HepG2 (cell line): ENCODE results near the gene PSME3IP1. TPM values are rescaled to one million over a fixed set of nuclear protein-coding genes. Genes with fewer than 3 reads are reported as not detected.

Experiments
- ADNP ChIP-seq: sonication (generic); formaldehyde crosslinking; IDR thresholded peaks from 2 replicates; pipeline ENCODE4 v1.4.0; 2020; ENCODE audit warnings: missing genetic modification reagents
- CCDC6 ChIP-seq: sonication (generic); formaldehyde crosslinking; IDR thresholded peaks from 2 replicates; pipeline ENCODE4 v1.8.1; 2022; ENCODE audit warnings: mild to moderate bottlenecking, missing genetic modification reagents, moderate library complexity
- YY1 ChIP-seq: IDR thresholded peaks from 2 replicates; pipeline ENCODE4 v1.6.1; 2011; ENCODE audit warnings: low read length, low read depth, moderate library complexity, mild to moderate bottlenecking; ENCODE audit not compliant: insufficient read depth, insufficient replicate concordance
- ZMYM3 ChIP-seq: sonication (generic); formaldehyde crosslinking; IDR thresholded peaks from 2 replicates; pipeline ENCODE4 v1.5.1; 2020; ENCODE audit warnings: mild to moderate bottlenecking, missing genetic modification reagents
- ZNF709 ChIP-seq: sonication (generic); formaldehyde crosslinking; IDR thresholded peaks from 2 replicates; pipeline ENCODE4 v1.5.0; 2020; ENCODE audit warnings: mild to moderate bottlenecking, missing genetic modification reagents
- ZNF775 ChIP-seq: sonication (generic); formaldehyde crosslinking; IDR thresholded peaks from 2 replicates; pipeline ENCODE4 v1.4.0; 2020; ENCODE audit warnings: missing genetic modification reagents, mild to moderate bottlenecking, moderate library complexity, borderline replicate concordance
- ZNF878 ChIP-seq: sonication (generic); formaldehyde crosslinking; IDR thresholded peaks from 2 replicates; pipeline ENCODE4 v1.8.1; 2023; ENCODE audit warnings: mild to moderate bottlenecking, missing genetic modification reagents, moderate library complexity
- polyA plus RNA-seq, 8 experiments: library from polyadenylated mRNA; depleted of rRNA in 3 of 8; stranded (reverse) in 7 of 8; unstranded in 1 of 8; fragments of >200 nt; fragmentation: Illumina TruSeq in 4 of 8; extraction: Trizol in 4 of 8; gene quantifications; 2 replicates each; pipeline versions ENCODE4 v1.2.1 to v1.2.3, GENCODE V29; 2011 to 2016; ENCODE audit warnings: low read depth in 4 of 8, missing spikeins in 1 of 8, mixed read lengths in 1 of 8; ENCODE audit not compliant: insufficient read depth in 1 of 8
- total RNA-seq, 5 experiments: library from RNA; depleted of rRNA; stranded (reverse); fragments of >200 nt; fragmentation: Illumina TruSeq; extraction: Trizol; gene quantifications; 2 replicates each; pipeline ENCODE4 v1.2.3, GENCODE V29; 2016; ENCODE audit warnings: low read depth in 1 of 5
- TF ChIP-seq, protein P1 (sequence below): sonication (generic); formaldehyde crosslinking; IDR thresholded peaks from 2 replicates; pipeline ENCODE4 v1.4.0; 2020; ENCODE audit warnings: missing genetic modification reagents
- TF ChIP-seq, protein P2 (sequence below): sonication (generic); formaldehyde crosslinking; conservative IDR thresholded peaks from 2 replicates; pipeline ENCODE4 v1.4.0; 2020; ENCODE audit warnings: mild to moderate bottlenecking, missing genetic modification reagents, moderate library complexity
- TF ChIP-seq, protein P3 (sequence below): sonication (generic); formaldehyde crosslinking; IDR thresholded peaks from 2 replicates; pipeline ENCODE4 v1.4.0; 2020; ENCODE audit warnings: missing genetic modification reagents
- TF ChIP-seq, protein P4 (sequence below): sonication (generic); formaldehyde crosslinking; IDR thresholded peaks from 2 replicates; pipeline ENCODE4 v1.5.1; 2020; ENCODE audit warnings: mild to moderate bottlenecking, missing genetic modification reagents, moderate library complexity

The PSME3IP1 gene
- total and polyA plus RNA-seq, 2 of the 13 experiments (the other 11 are each of a cell fraction or from before 2014, with no cell fraction given), result 90.8 to 99.8 TPM

DNA sequence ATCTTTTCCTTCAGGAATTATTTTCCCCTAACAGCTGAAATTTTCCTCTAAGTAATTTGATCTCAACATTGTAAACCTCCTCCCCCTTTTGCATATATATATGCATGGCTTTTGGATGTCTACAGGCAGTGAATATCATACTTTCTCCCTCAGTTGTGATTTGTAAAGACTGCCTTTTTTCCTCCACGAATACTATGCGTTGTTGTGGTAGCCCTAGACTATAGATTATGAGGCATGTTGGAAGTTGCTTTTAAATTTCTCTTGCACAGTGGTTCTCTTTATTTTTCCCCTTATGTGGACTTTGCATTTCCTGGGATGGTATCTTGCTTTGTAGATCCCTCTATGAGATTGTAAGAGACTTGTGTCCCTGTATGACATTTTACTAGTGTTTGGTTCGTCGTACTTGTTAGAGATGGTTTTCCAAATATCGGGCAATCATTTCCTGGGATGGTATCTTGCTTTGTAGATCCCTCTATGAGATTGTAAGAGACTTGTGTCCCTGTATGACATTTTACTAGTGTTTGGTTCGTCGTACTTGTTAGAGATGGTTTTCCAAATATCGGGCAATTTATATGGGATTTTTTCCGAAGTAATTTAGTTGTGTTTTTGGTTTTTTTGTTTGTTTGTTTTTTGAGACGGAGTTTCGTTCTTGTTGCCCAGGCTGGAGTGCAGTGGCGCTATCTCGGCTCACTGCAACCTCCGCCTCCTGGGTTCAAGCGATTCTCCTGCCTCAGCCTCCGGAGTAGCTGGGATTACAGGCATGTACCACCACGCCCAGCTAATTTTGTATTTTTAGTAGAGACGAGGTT lies 2.3 kb upstream of the PSME3IP1 start (continued):
- TF ChIP-seq ADNP (CRISPR knock-in tag), result peak; percentile 68; the same call in 1 of the 2 replicates
- TF ChIP-seq ZNF878 (CRISPR knock-in tag), result peak; percentile 20; the same call in 1 of the 2 replicates
- peak; percentile 16; the same call in 1 of the 2 replicates for TF ChIP-seq CCDC6
- TF ChIP-seq, protein P1, sequence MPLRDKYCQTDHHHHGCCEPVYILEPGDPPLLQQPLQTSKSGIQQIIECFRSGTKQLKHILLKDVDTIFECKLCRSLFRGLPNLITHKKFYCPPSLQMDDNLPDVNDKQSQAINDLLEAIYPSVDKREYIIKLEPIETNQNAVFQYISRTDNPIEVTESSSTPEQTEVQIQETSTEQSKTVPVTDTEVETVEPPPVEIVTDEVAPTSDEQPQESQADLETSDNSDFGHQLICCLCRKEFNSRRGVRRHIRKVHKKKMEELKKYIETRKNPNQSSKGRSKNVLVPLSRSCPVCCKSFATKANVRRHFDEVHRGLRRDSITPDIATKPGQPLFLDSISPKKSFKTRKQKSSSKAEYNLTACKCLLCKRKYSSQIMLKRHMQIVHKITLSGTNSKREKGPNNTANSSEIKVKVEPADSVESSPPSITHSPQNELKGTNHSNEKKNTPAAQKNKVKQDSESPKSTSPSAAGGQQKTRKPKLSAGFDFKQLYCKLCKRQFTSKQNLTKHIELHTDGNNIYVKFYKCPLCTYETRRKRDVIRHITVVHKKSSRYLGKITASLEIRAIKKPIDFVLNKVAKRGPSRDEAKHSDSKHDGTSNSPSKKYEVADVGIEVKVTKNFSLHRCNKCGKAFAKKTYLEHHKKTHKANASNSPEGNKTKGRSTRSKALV (CRISPR knock-in tag), result 0 out of 2 replicates have a peak, but pooled peaks have one; percentile 65
- TF ChIP-seq, protein P2, sequence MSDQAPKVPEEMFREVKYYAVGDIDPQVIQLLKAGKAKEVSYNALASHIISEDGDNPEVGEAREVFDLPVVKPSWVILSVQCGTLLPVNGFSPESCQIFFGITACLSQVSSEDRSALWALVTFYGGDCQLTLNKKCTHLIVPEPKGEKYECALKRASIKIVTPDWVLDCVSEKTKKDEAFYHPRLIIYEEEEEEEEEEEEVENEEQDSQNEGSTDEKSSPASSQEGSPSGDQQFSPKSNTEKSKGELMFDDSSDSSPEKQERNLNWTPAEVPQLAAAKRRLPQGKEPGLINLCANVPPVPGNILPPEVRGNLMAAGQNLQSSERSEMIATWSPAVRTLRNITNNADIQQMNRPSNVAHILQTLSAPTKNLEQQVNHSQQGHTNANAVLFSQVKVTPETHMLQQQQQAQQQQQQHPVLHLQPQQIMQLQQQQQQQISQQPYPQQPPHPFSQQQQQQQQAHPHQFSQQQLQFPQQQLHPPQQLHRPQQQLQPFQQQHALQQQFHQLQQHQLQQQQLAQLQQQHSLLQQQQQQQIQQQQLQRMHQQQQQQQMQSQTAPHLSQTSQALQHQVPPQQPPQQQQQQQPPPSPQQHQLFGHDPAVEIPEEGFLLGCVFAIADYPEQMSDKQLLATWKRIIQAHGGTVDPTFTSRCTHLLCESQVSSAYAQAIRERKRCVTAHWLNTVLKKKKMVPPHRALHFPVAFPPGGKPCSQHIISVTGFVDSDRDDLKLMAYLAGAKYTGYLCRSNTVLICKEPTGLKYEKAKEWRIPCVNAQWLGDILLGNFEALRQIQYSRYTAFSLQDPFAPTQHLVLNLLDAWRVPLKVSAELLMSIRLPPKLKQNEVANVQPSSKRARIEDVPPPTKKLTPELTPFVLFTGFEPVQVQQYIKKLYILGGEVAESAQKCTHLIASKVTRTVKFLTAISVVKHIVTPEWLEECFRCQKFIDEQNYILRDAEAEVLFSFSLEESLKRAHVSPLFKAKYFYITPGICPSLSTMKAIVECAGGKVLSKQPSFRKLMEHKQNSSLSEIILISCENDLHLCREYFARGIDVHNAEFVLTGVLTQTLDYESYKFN (CRISPR knock-in tag), result peak; percentile 45
- peak; percentile 54; the same call in 1 of the 2 replicates for TF ChIP-seq ZNF709 (CRISPR knock-in tag)
- TF ChIP-seq ZMYM3, result peak; percentile 54; the same call in 1 of the 2 replicates
- TF ChIP-seq YY1, result peak; percentile 40
- 0 out of 2 replicates have a peak, but pooled peaks have one; percentile 24 for TF ChIP-seq ZNF775 (CRISPR knock-in tag)
- TF ChIP-seq, protein P3, sequence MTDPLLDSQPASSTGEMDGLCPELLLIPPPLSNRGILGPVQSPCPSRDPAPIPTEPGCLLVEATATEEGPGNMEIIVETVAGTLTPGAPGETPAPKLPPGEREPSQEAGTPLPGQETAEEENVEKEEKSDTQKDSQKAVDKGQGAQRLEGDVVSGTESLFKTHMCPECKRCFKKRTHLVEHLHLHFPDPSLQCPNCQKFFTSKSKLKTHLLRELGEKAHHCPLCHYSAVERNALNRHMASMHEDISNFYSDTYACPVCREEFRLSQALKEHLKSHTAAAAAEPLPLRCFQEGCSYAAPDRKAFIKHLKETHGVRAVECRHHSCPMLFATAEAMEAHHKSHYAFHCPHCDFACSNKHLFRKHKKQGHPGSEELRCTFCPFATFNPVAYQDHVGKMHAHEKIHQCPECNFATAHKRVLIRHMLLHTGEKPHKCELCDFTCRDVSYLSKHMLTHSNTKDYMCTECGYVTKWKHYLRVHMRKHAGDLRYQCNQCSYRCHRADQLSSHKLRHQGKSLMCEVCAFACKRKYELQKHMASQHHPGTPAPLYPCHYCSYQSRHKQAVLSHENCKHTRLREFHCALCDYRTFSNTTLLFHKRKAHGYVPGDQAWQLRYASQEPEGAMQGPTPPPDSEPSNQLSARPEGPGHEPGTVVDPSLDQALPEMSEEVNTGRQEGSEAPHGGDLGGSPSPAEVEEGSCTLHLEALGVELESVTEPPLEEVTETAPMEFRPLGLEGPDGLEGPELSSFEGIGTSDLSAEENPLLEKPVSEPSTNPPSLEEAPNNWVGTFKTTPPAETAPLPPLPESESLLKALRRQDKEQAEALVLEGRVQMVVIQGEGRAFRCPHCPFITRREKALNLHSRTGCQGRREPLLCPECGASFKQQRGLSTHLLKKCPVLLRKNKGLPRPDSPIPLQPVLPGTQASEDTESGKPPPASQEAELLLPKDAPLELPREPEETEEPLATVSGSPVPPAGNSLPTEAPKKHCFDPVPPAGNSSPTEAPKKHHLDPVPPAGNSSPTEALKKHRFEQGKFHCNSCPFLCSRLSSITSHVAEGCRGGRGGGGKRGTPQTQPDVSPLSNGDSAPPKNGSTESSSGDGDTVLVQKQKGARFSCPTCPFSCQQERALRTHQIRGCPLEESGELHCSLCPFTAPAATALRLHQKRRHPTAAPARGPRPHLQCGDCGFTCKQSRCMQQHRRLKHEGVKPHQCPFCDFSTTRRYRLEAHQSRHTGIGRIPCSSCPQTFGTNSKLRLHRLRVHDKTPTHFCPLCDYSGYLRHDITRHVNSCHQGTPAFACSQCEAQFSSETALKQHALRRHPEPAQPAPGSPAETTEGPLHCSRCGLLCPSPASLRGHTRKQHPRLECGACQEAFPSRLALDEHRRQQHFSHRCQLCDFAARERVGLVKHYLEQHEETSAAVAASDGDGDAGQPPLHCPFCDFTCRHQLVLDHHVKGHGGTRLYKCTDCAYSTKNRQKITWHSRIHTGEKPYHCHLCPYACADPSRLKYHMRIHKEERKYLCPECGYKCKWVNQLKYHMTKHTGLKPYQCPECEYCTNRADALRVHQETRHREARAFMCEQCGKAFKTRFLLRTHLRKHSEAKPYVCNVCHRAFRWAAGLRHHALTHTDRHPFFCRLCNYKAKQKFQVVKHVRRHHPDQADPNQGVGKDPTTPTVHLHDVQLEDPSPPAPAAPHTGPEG, result 0 out of 2 replicates have a peak, but pooled peaks have one; percentile 14
- TF ChIP-seq, protein P4, sequence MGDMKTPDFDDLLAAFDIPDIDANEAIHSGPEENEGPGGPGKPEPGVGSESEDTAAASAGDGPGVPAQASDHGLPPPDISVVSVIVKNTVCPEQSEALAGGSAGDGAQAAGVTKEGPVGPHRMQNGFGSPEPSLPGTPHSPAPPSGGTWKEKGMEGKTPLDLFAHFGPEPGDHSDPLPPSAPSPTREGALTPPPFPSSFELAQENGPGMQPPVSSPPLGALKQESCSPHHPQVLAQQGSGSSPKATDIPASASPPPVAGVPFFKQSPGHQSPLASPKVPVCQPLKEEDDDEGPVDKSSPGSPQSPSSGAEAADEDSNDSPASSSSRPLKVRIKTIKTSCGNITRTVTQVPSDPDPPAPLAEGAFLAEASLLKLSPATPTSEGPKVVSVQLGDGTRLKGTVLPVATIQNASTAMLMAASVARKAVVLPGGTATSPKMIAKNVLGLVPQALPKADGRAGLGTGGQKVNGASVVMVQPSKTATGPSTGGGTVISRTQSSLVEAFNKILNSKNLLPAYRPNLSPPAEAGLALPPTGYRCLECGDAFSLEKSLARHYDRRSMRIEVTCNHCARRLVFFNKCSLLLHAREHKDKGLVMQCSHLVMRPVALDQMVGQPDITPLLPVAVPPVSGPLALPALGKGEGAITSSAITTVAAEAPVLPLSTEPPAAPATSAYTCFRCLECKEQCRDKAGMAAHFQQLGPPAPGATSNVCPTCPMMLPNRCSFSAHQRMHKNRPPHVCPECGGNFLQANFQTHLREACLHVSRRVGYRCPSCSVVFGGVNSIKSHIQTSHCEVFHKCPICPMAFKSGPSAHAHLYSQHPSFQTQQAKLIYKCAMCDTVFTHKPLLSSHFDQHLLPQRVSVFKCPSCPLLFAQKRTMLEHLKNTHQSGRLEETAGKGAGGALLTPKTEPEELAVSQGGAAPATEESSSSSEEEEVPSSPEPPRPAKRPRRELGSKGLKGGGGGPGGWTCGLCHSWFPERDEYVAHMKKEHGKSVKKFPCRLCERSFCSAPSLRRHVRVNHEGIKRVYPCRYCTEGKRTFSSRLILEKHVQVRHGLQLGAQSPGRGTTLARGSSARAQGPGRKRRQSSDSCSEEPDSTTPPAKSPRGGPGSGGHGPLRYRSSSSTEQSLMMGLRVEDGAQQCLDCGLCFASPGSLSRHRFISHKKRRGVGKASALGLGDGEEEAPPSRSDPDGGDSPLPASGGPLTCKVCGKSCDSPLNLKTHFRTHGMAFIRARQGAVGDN (CRISPR knock-in tag), result peak; percentile 41; the same call in 1 of the 2 replicates
